ENCODE measurements around the gene HOXD1. TPM values are rescaled to one million over a fixed set of nuclear protein-coding genes. Genes with fewer than 3 reads are reported as not detected.

The HOXD1 gene
- polyA plus RNA-seq, 1 of the 3 experiments (the other 2 are of a cell fraction): not detected

- H3K4me3 ChIP-seq (ENCODE audit: low read depth in 2 of 2, low read length in 1 of 2): no peak overlapping the region
- CTCF ChIA-PET: interaction anchor here (1.0 to 4.4 kb wide), 2 partner anchors 9 to 502 kb away, joined by 3 to 24 read pairs; no protein-coding TSS in a partner anchor
- H3F3A ChIP-seq (replicated peaks; ENCODE audit: insufficient read depth): no peaks in the 10 kb centered on the region
- no peak overlapping the region; a peak in 1 of 4 replicates for H3K27ac ChIP-seq (ENCODE audit: low read depth in 2 of 2, low read length in 1 of 2)
- no peak for DNase-seq
- WGBS (ENCODE audit: low lambda C conversion rate): 92% methylated on average over 11 of the region's 11 CpGs
- no peak overlapping the region for H3K4me2 ChIP-seq
- peaks cover 4% of the 10 kb centered on the region; the same call in 1 of the 2 replicates for H3K79me2 ChIP-seq (ENCODE audit: insufficient read depth)
- no peaks in the 10 kb centered on the region for H4K20me1 ChIP-seq (ENCODE audit: insufficient read depth)
- H3K9me3 ChIP-seq: no peaks in the 10 kb centered on the region
- TF ChIP-seq FOXM1 (IDR thresholded peaks at IDR 0.05; ENCODE audit: low read depth) (no peak), TAF1 (IDR thresholded peaks at IDR 0.05; ENCODE audit: borderline replicate concordance, low read depth, low read length) (no peak), GABPA (IDR thresholded peaks at IDR 0.05; ENCODE audit: low read depth) (no peak), POLR2AphosphoS5 (IDR thresholded peaks at IDR 0.05; ENCODE audit: low read depth, low read length) (no peak), ZBTB33 (IDR thresholded peaks at IDR 0.05; ENCODE audit: borderline replicate concordance, low read depth) (no peak)
- peaks cover 0 to 14% of the 10 kb centered on the region in 2 experiments for H3K36me3 ChIP-seq (replicated peaks in 1 of 2; ENCODE audit: control insufficient read depth in 1 of 2, insufficient read depth in 2 of 2, low read length in 1 of 2)
- POLR2A ChIA-PET: no interaction called here
- no peak overlapping the region for H2AFZ ChIP-seq (ENCODE audit: low read depth)
- no peaks in the 10 kb centered on the region for H3K9me2 ChIP-seq
- H3K9ac ChIP-seq: no peak overlapping the region
- no peaks in the 10 kb centered on the region for H3K27me3 ChIP-seq (ENCODE audit: insufficient read depth)
- peaks cover 0 to 8% of the 10 kb centered on the region in 2 experiments; a peak in 1 of 4 replicates for H3K4me1 ChIP-seq (ENCODE audit: control insufficient read depth in 1 of 2, insufficient read depth in 2 of 2, low read depth in 1 of 2, low read length in 1 of 2)
Observed at GRCh38 chr2:176148751-176149421, 39.6 kb upstream of the HOXD1 start.

GRCh38 chr2:176149481-176149938 lies 39.0 kb upstream of the HOXD1 start:
- Histone ChIP-seq H3K9me3 (no peaks in the 10 kb centered on the region), H3K9me2 (no peaks in the 10 kb centered on the region), H3K27ac (ENCODE audit: low read depth in 2 of 2, low read length in 1 of 2) (no peak overlapping the region), H3K9ac (no peak overlapping the region), H3K79me2 (ENCODE audit: insufficient read depth) (peaks cover 3% of the 10 kb centered on the region; the same call in 1 of the 2 replicates), H3K4me2 (no peak overlapping the region), H3K36me3 (replicated peaks in 1 of 2; ENCODE audit: control insufficient read depth in 1 of 2, insufficient read depth in 2 of 2, low read length in 1 of 2) (peaks cover 0 to 19% of the 10 kb centered on the region in 2 experiments), H2AFZ (ENCODE audit: low read depth) (no peak overlapping the region), H3F3A (replicated peaks; ENCODE audit: insufficient read depth) (no peaks in the 10 kb centered on the region), H3K4me1 (ENCODE audit: control insufficient read depth in 1 of 2, insufficient read depth in 2 of 2, low read depth in 1 of 2, low read length in 1 of 2) (peaks cover 0 to 8% of the 10 kb centered on the region in 2 experiments; a peak in 1 of 4 replicates), H4K20me1 (ENCODE audit: insufficient read depth) (no peaks in the 10 kb centered on the region), H3K4me3 (ENCODE audit: low read depth in 2 of 2, low read length in 1 of 2) (no peak overlapping the region), H3K27me3 (ENCODE audit: insufficient read depth) (no peaks in the 10 kb centered on the region)
- ChIA-PET POLR2A (interaction anchor here (0.6 kb wide), 1 partner anchor 260 kb away, joined by 4 read pairs; no protein-coding TSS in a partner anchor), CTCF (interaction anchor here (4.4 kb wide), 1 partner anchor 9 kb away, joined by 24 read pairs; no protein-coding TSS in a partner anchor)
- no peak for DNase-seq
- 91% methylated on average over 22 of the region's 22 CpGs for WGBS (ENCODE audit: low lambda C conversion rate)
- TF ChIP-seq FOSL2 (IDR thresholded peaks at IDR 0.05; ENCODE audit: borderline replicate concordance, low read depth) (no peak), ELF1 (IDR thresholded peaks at IDR 0.05) (no peak), RCOR1 (IDR thresholded peaks at IDR 0.05; ENCODE audit: low read length) (no peak), SIN3A (IDR thresholded peaks at IDR 0.05; ENCODE audit: borderline replicate concordance, low read depth, low read length) (no peak), TAF1 (IDR thresholded peaks at IDR 0.05; ENCODE audit: borderline replicate concordance, low read depth, low read length) (no peak), GATA2 (CRISPR knock-in tag; IDR thresholded peaks at IDR 0.05) (no peak), TEAD4 (IDR thresholded peaks at IDR 0.05; ENCODE audit: borderline replicate concordance, insufficient read depth) (no peak), RXRA (IDR thresholded peaks at IDR 0.05; ENCODE audit: borderline replicate concordance, low read depth) (no peak)
- TF ChIP-seq, protein P1, sequence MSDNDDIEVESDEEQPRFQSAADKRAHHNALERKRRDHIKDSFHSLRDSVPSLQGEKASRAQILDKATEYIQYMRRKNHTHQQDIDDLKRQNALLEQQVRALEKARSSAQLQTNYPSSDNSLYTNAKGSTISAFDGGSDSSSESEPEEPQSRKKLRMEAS (IDR thresholded peaks at IDR 0.05; ENCODE audit: low read depth): no peak
- TF ChIP-seq, protein P2, sequence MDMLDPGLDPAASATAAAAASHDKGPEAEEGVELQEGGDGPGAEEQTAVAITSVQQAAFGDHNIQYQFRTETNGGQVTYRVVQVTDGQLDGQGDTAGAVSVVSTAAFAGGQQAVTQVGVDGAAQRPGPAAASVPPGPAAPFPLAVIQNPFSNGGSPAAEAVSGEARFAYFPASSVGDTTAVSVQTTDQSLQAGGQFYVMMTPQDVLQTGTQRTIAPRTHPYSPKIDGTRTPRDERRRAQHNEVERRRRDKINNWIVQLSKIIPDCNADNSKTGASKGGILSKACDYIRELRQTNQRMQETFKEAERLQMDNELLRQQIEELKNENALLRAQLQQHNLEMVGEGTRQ (IDR thresholded peaks at IDR 0.05; ENCODE audit: borderline replicate concordance, low read depth, low read length): no peak

Measured in SK-N-SH (cell line).